DND-41 (cell line): ENCODE data around the gene SKIDA1.

ENCODE experiments used
- CTCF ChIP-seq: IDR thresholded peaks from 2 replicates; pipeline ENCODE4 v1.5.1; 2012; ENCODE audit warnings: borderline replicate concordance, low read length, moderate library complexity, mild to moderate bottlenecking; ENCODE audit not compliant: poor library complexity, severe bottlenecking; ENCODE audit errors: extremely low read depth
- EZH2 ChIP-seq: IDR thresholded peaks from 3 replicates; pipeline ENCODE4 v1.6.1; 2012; ENCODE audit warnings: borderline replicate concordance, low read depth, mild to moderate bottlenecking, moderate library complexity, low read length, inconsistent platforms; ENCODE audit not compliant: severe bottlenecking

DNA sequence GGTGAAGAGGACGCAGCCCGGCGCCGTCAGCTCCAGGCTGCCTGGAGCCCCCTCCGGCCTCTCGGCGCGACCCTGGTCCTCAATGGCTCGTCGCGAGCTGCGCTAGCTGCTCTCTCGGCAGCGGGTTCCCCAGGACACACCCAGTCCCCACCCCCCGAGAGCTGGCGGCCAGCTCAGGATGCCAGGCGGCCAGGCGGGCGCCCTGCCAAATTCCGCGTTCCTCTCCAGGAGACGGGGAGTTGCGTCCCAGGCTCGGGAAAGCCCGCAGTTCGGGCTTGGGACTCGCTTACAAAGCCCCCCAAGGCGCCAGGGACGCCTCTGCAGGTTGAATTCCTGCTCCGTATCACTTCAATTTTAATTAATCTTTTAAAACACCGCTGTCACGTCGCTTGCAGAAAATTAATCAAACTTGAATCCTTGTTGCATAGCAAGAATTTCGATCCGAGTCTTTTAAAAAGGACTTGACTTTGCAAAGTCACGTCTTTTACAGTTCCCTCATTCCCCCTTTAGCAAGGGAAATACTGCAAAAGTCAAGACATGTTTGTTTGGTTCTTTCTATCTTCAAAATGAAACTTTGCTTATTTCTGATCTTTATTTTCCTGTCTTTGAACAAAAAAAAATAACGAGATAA is 28.2 kb downstream of the SKIDA1 start:
- TF ChIP-seq CTCF, result no peak
- peak; percentile 67 for TF ChIP-seq EZH2
